ENCODE data around the gene BECN2.

The BECN2 gene

GRCh38 chr1:241957692-241958494 lies at the start of gene BECN2:
Gene BECN2, plus strand, starts transcription at chr1:241957767. Its CDS starts 0 bp downstream, at chr1:241957767.
- DNase-seq (ENCODE audit: low read depth, low spot score), result no peak

- DNase-seq (ENCODE audit: low read depth, low spot score), result no peak
Observed at GRCh38 chr1:241916196-241916595, 41.4 kb upstream of the BECN2 start.

GRCh38 chr1:241917487-241917886 lies 40.1 kb upstream of the BECN2 start:
- DNase-seq (ENCODE audit: low read depth, low spot score), result no peak

GRCh38 chr1:241918879-241919278 lies 38.7 kb upstream of the BECN2 start:
- DNase-seq (ENCODE audit: low read depth, low spot score), result no peak

- DNase-seq (ENCODE audit: low read depth, low spot score), result no peak
Observed at GRCh38 chr1:241924080-241924808, 33.3 kb upstream of the BECN2 start.

- DNase-seq (ENCODE audit: low read depth, low spot score), result no peak
Observed at GRCh38 chr1:241926141-241926540, 31.4 kb upstream of the BECN2 start.

GRCh38 chr1:241927321-241927720 lies 30.2 kb upstream of the BECN2 start:
- DNase-seq (ENCODE audit: low read depth, low spot score), result no peak

GRCh38 chr1:241932845-241933244 lies 24.7 kb upstream of the BECN2 start:
- no peak for DNase-seq (ENCODE audit: low read depth, low spot score)

- DNase-seq (ENCODE audit: low read depth, low spot score), result peak; percentile 35
Observed at GRCh38 chr1:241934201-241934848, 23.2 kb upstream of the BECN2 start.

GRCh38 chr1:241934866-241935265 lies 22.7 kb upstream of the BECN2 start:
- no peak for DNase-seq (ENCODE audit: low read depth, low spot score)

GRCh38 chr1:241939798-241940197 lies 17.8 kb upstream of the BECN2 start:
- no peak for DNase-seq (ENCODE audit: low read depth, low spot score)

- DNase-seq (ENCODE audit: low read depth, low spot score), result no peak
Observed at GRCh38 chr1:241942738-241943137, 14.8 kb upstream of the BECN2 start.

- no peak for DNase-seq (ENCODE audit: low read depth, low spot score)
Observed at GRCh38 chr1:241944300-241944699, 13.3 kb upstream of the BECN2 start.

- DNase-seq (ENCODE audit: low read depth, low spot score), result no peak
Observed at GRCh38 chr1:241947354-241947753, 10.2 kb upstream of the BECN2 start.

- no peak for DNase-seq (ENCODE audit: low read depth, low spot score)
Observed at GRCh38 chr1:241950390-241950789, 7.2 kb upstream of the BECN2 start.

- no peak for DNase-seq (ENCODE audit: low read depth, low spot score)
Observed at GRCh38 chr1:241962153-241962552, 4.6 kb downstream of the BECN2 start.

- DNase-seq (ENCODE audit: low read depth, low spot score), result no peak
Observed at GRCh38 chr1:241963722-241964121, 6.2 kb downstream of the BECN2 start.

GRCh38 chr1:241964550-241965282 lies 7.1 kb downstream of the BECN2 start:
- DNase-seq (ENCODE audit: low read depth, low spot score), result no peak

GRCh38 chr1:241968611-241969010 lies 11.0 kb downstream of the BECN2 start:
- no peak for DNase-seq (ENCODE audit: low read depth, low spot score)

- peak; percentile 15 for DNase-seq (ENCODE audit: low read depth, low spot score)
Observed at GRCh38 chr1:241972703-241973369, 15.3 kb downstream of the BECN2 start.

- DNase-seq (ENCODE audit: low read depth, low spot score), result no peak
Observed at GRCh38 chr1:241976229-241976628, 18.7 kb downstream of the BECN2 start.

Data from iPS DF 19.7 (cell line).